HepG2 (cell line): ENCODE data around the gene ROS1. TPM values are rescaled to one million over a fixed set of nuclear protein-coding genes. Genes with fewer than 3 reads are reported as not detected.
A peak's percentile ranks its signal among the peaks of the same experiment; 100 is the strongest.

Experiments
- ATAC-seq: fragments of 200-7000 bp; cut with Tn5 transposase; 3 replicates; pipeline ENCODE4 v1.9.1; 2020; ENCODE audit warnings: mild to moderate bottlenecking, moderate library complexity
- BruUV-seq: library from RNA; stranded (reverse); fragments of 400-500 nt; replicated peaks from 2 replicates; lab custom pipeline; 2021; lab: Mats Ljungman, UMichigan
- CTCF ChIA-PET: fragments of 300-600 bp; formaldehyde crosslinking; extraction: SDS; loops from one replicate; lab custom pipeline; 2021; ENCODE audit warnings: low total read pairs, inconsistent platforms, low intra/inter-chr PET ratio; lab: Yijun Ruan, JAX
- POLR2A ChIA-PET: fragments of 350-600 bp; sonication (Branson Sonifier 250); formaldehyde crosslinking; loops from one replicate; lab custom pipeline; 2020; ENCODE audit warnings: antibody characterized with exemption, inconsistent platforms; lab: Yijun Ruan, JAX
- DNase-seq: peaks from one replicate; pipeline ENCODE4 v3.0.0-alpha.2; 2015; ENCODE audit warnings: low spot score
- FAIRE-seq: peaks from 3 replicates; lab custom pipeline; 2011; peaks lifted over from hg19 to GRCh38; lab: Jason Lieb, UNC
- H2AFZ ChIP-seq: one replicate; pipeline ENCODE4 v1.6.1; 2011; ENCODE audit warnings: low read length, inconsistent platforms
- H3K27ac ChIP-seq: fragments of 300-600 bp; 3 replicates; pipeline ENCODE4 v1.8.0; 2011; ENCODE audit warnings: mixed run types, mild to moderate bottlenecking, mixed read lengths, low read length, inconsistent platforms; ENCODE audit not compliant: insufficient read depth; ENCODE audit errors: extremely low read length
- H3K27me3 ChIP-seq, 2 experiments: fragments of 200-600 bp in 1 of 2; 2 replicates in 1 of 2; 3 replicates in 1 of 2; pipeline versions ENCODE4 v1.6.0 to v1.8.0; 2011; ENCODE audit warnings: low read length in 2 of 2, mild to moderate bottlenecking in 2 of 2, moderate library complexity in 2 of 2, inconsistent platforms in 1 of 2; ENCODE audit not compliant: insufficient read depth in 2 of 2, control insufficient read depth in 1 of 2
- H3K36me3 ChIP-seq, 2 experiments: fragments of 200-600 bp in 1 of 2; replicated peaks in 1 of 2; 2 replicates in 1 of 2; 3 replicates in 1 of 2; pipeline versions ENCODE4 v1.5.1 to v1.8.0; 2011; ENCODE audit warnings: low read length in 2 of 2, inconsistent platforms in 1 of 2; ENCODE audit not compliant: insufficient read depth in 2 of 2, control insufficient read depth in 1 of 2
- H3K4me1 ChIP-seq: 2 replicates; pipeline ENCODE4 v1.5.1; 2012; ENCODE audit warnings: low read length, inconsistent platforms; ENCODE audit not compliant: insufficient read depth
- H3K4me2 ChIP-seq: 2 replicates; pipeline ENCODE4 v1.6.0; 2011; ENCODE audit warnings: low read depth, low read length, inconsistent platforms
- H3K4me3 ChIP-seq, 3 experiments: fragments of 200-600 bp in 1 of 3; sonication (generic), shearing (Covaris generic) in 1 of 3; replicated peaks in 1 of 3; 2 replicates each; pipeline ENCODE4 v1.5.1; 2011 to 2016; ENCODE audit warnings: low read length in 3 of 3, inconsistent platforms in 2 of 3, low read depth in 2 of 3, mild to moderate bottlenecking in 2 of 3, control low read depth in 1 of 3, mixed read lengths in 1 of 3; ENCODE audit not compliant: insufficient read depth in 1 of 3
- H3K79me2 ChIP-seq: one replicate; pipeline ENCODE4 v1.6.1; 2011; ENCODE audit warnings: low read length, inconsistent platforms; ENCODE audit not compliant: insufficient read depth
- H3K9ac ChIP-seq: 2 replicates; pipeline ENCODE4 v1.6.0; 2011; ENCODE audit warnings: mild to moderate bottlenecking, low read depth, low read length, inconsistent platforms; ENCODE audit not compliant: insufficient read depth
- H3K9me3 ChIP-seq: 2 replicates; pipeline ENCODE4 v1.5.1; 2012; ENCODE audit warnings: mild to moderate bottlenecking, low read length
- H4K20me1 ChIP-seq: 2 replicates; pipeline ENCODE4 v1.6.0; 2011; ENCODE audit warnings: inconsistent platforms, mild to moderate bottlenecking, low read length, moderate library complexity; ENCODE audit not compliant: insufficient read depth
- AGO2 ChIP-seq: fragments of 200-400 bp; formaldehyde crosslinking; optimal IDR thresholded peaks from 2 replicates; pipeline ENCODE3; 2017; ENCODE audit warnings: mild to moderate bottlenecking, low read depth, low read length, moderate library complexity
- EZH2 ChIP-seq: conservative IDR thresholded peaks from 2 replicates; pipeline ENCODE4 v1.6.1; 2012; ENCODE audit warnings: mild to moderate bottlenecking, low read depth, low read length, moderate library complexity
- FOXP1 ChIP-seq, 2 experiments: fragments of 450-650 bp in 1 of 2; IDR thresholded peaks; 2 replicates each; pipeline ENCODE4 v1.6.1; 2017 to 2018; ENCODE audit warnings: antibody characterized with exemption in 1 of 2
- HNRNPL ChIP-seq: fragments of 200-400 bp; formaldehyde crosslinking; IDR thresholded peaks from 2 replicates; pipeline ENCODE4 v1.6.1; 2017; ENCODE audit warnings: mild to moderate bottlenecking, low read depth, low read length
- REXO4 ChIP-seq: sonication (generic); formaldehyde crosslinking; IDR thresholded peaks from 2 replicates; pipeline ENCODE4 v1.8.0; 2022; ENCODE audit warnings: missing genetic modification reagents, mild to moderate bottlenecking, borderline replicate concordance
- ZFP37 ChIP-seq: sonication (generic); formaldehyde crosslinking; IDR thresholded peaks from 2 replicates; pipeline ENCODE4 v1.4.0; 2020; ENCODE audit warnings: missing genetic modification reagents, borderline replicate concordance
- ZNF142 ChIP-seq: sonication (generic); formaldehyde crosslinking; IDR thresholded peaks from 2 replicates; pipeline ENCODE4 v1.4.0; 2020; ENCODE audit warnings: missing genetic modification reagents
- ZNF224 ChIP-seq: sonication (generic); formaldehyde crosslinking; IDR thresholded peaks from 2 replicates; pipeline ENCODE4 v1.5.0; 2020; ENCODE audit warnings: mild to moderate bottlenecking, missing genetic modification reagents
- ZNF547 ChIP-seq: sonication (generic); formaldehyde crosslinking; IDR thresholded peaks from 2 replicates; pipeline ENCODE4 v1.5.1; 2020; ENCODE audit warnings: mild to moderate bottlenecking, missing genetic modification reagents
- ZSCAN21 ChIP-seq: sonication (generic); formaldehyde crosslinking; IDR thresholded peaks from 2 replicates; pipeline ENCODE4 v1.8.0; 2022; ENCODE audit warnings: mild to moderate bottlenecking, missing genetic modification reagents, moderate library complexity, borderline replicate concordance
- WGBS: methylation state at CpG from one replicate; pipeline ENCODE4 v1.1.6; 2017; ENCODE audit warnings: low lambda C conversion rate; 5-methylcytosine and 5-hydroxymethylcytosine counted together
- in situ Hi-C: cut with HindIII; loops from 2 replicates; pipeline ENCODE4 v1.10.0; 2017; ENCODE audit warnings: low pct_unique_long_range_greater_than_20kb; ENCODE audit not compliant: extremely low pct_ligation_motif_present
- intact Hi-C: fragments of 100-400 bp; cut with micrococcal nuclease; formaldehyde crosslinking; loops from one replicate; pipeline ENCODE4 v1.10.0; 2022; ENCODE audit not compliant: unreplicated experiment
- polyA plus RNA-seq, 8 experiments: library from polyadenylated mRNA; depleted of rRNA in 3 of 8; stranded (reverse) in 7 of 8; unstranded in 1 of 8; fragments of >200 nt; fragmentation: Illumina TruSeq in 4 of 8; extraction: Trizol in 4 of 8; gene quantifications; 2 replicates each; pipeline versions ENCODE4 v1.2.1 to v1.2.3, GENCODE V29; 2011 to 2016; ENCODE audit warnings: low read depth in 4 of 8, missing spikeins in 1 of 8, mixed read lengths in 1 of 8; ENCODE audit not compliant: insufficient read depth in 1 of 8
- total RNA-seq, 5 experiments: library from RNA; depleted of rRNA; stranded (reverse); fragments of >200 nt; fragmentation: Illumina TruSeq; extraction: Trizol; gene quantifications; 2 replicates each; pipeline ENCODE4 v1.2.3, GENCODE V29; 2016; ENCODE audit warnings: low read depth in 1 of 5

The ROS1 gene
- total and polyA plus RNA-seq, 2 of the 13 experiments (the other 11 are each of a cell fraction or from before 2014, with no cell fraction given): not detected

GRCh38 chr6:117266257-117267053 lies 159.3 kb downstream of the ROS1 start:
- no peaks in the 10 kb centered on the region for H3K79me2 ChIP-seq
- BruUV-seq: no TSS peak
- no peaks in the 10 kb centered on the region for H4K20me1 ChIP-seq
- in situ Hi-C loops (no loop called here), intact Hi-C loops (no loop called here)
- peak overlapping the region in 2 of 3 experiments; percentile 36 to 63; a peak in 2 of 6 replicates for H3K4me3 ChIP-seq
- no peak overlapping the region for H3K27ac ChIP-seq
- 17% methylated on average over 16 of the region's 16 CpGs for WGBS
- peaks cover 19% of the 10 kb centered on the region for H3K4me1 ChIP-seq
- FAIRE-seq (no peak), ATAC-seq (no peak), DNase-seq (no peak)
- ChIA-PET POLR2A (no interaction called here), CTCF (no interaction called here)
- peaks cover 20 to 80% of the 10 kb centered on the region in 2 experiments for H3K27me3 ChIP-seq
- H2AFZ ChIP-seq: no peak overlapping the region
- H3K36me3 ChIP-seq: no peaks in the 10 kb centered on the region
- no peak overlapping the region for H3K9ac ChIP-seq
- TF ChIP-seq ZNF224 (no peak), EZH2 (peak; percentile 76), REXO4 (no peak)
- H3K4me2 ChIP-seq: peak overlapping the region; percentile 78
- no peaks in the 10 kb centered on the region for H3K9me3 ChIP-seq

GRCh38 chr6:117265410-117266256 lies 160.1 kb downstream of the ROS1 start, which contains the start of gene VGLL2:
Gene VGLL2 (plus strand): TSS chr6:117265558. CDS start chr6:117265764, 206 bp downstream.
- H3K4me2 ChIP-seq: peak within 1 kb of the TSS; percentile 78
- in situ Hi-C loops (no loop called here), intact Hi-C loops (no loop called here)
- no peaks in the 10 kb centered on the region for H3K79me2 ChIP-seq
- no peaks in the 10 kb centered on the region for H3K9me3 ChIP-seq
- 3% methylated on average over 42 of the region's 63 CpGs for WGBS
- BruUV-seq: no TSS peak
- peak within 1 kb of the TSS; percentile 32 to 63 (median 36); a peak in 5 of 6 replicates for H3K4me3 ChIP-seq
- H3K27me3 ChIP-seq: peaks cover 18 to 80% of the 10 kb centered on the region in 2 experiments
- no peak within 1 kb of the TSS for H3K27ac ChIP-seq
- FAIRE-seq (no peak), DNase-seq (peak; percentile 15), ATAC-seq (peak; percentile 93)
- ChIA-PET CTCF (no interaction called here), POLR2A (no interaction called here)
- H3K4me1 ChIP-seq: peaks cover 19% of the 10 kb centered on the region
- no peaks in the 10 kb centered on the region for H4K20me1 ChIP-seq
- no peaks in the 10 kb centered on the region for H3K36me3 ChIP-seq
- H3K9ac ChIP-seq: no peak within 1 kb of the TSS
- peak within 1 kb of the TSS; percentile 4 for H2AFZ ChIP-seq
- TF ChIP-seq EZH2 (peak; percentile 98), HNRNPL (0 out of 2 replicates have a peak, but pooled peaks have one; percentile 42), FOXP1 (IDR thresholded peaks at IDR 0.05) (no peak), FOXP1 (CRISPR knock-in tag; IDR thresholded peaks at IDR 0.05) (no peak), AGO2 (no peak), ZNF142 (peak; percentile 93), ZSCAN21 (0 out of 2 replicates have a peak, but pooled peaks have one; percentile 28), ZFP37 (CRISPR knock-in tag) (no peak), ZNF547 (CRISPR knock-in tag) (peak; percentile 57; the same call in 1 of the 2 replicates)
